Measurements from ENCODE around the gene DST. TPM values are rescaled to one million over a fixed set of nuclear protein-coding genes. Genes with fewer than 3 reads are reported as not detected.

DST gene
- total RNA-seq, 4 donors from 2014 or later = 410 to 588 (median 521) TPM

- 87% methylated on average over 3 of the region's 3 CpGs for WGBS
- intact Hi-C loops (cut with DNase I) = no loop called here
- peaks cover 0 to 12% (median 2%) of the 10 kb centered on the region in 4 donors for H3K4me1 ChIP-seq
- H3K27ac ChIP-seq (replicated peaks in 1 of 4) = no peak overlapping the region
- no peak overlapping the region for H3K4me3 ChIP-seq
- DNase-seq (ENCODE audit: extremely low spot score) = no peak
- TF ChIP-seq, protein P1, sequence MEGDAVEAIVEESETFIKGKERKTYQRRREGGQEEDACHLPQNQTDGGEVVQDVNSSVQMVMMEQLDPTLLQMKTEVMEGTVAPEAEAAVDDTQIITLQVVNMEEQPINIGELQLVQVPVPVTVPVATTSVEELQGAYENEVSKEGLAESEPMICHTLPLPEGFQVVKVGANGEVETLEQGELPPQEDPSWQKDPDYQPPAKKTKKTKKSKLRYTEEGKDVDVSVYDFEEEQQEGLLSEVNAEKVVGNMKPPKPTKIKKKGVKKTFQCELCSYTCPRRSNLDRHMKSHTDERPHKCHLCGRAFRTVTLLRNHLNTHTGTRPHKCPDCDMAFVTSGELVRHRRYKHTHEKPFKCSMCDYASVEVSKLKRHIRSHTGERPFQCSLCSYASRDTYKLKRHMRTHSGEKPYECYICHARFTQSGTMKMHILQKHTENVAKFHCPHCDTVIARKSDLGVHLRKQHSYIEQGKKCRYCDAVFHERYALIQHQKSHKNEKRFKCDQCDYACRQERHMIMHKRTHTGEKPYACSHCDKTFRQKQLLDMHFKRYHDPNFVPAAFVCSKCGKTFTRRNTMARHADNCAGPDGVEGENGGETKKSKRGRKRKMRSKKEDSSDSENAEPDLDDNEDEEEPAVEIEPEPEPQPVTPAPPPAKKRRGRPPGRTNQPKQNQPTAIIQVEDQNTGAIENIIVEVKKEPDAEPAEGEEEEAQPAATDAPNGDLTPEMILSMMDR (IDR thresholded peaks at IDR 0.05) = no peak
- TF ChIP-seq POLR2AphosphoS5 (IDR thresholded peaks at IDR 0.05) (no peak), EP300 (IDR thresholded peaks at IDR 0.05) (no peak), POLR2A (IDR thresholded peaks at IDR 0.05; ENCODE audit: low read depth) (no peak)
- peaks cover 0 to 19% (median 12%) of the 10 kb centered on the region in 4 donors for H3K36me3 ChIP-seq
- H3K9me3 ChIP-seq = no peaks in the 10 kb centered on the region
- H3K27me3 ChIP-seq = no peaks in the 10 kb centered on the region
These were observed 60.5 kb downstream of the DST start for GRCh38 chr6:56582236-56582635.

GRCh38 chr6:56581296-56581925 is 61.3 kb downstream of the DST start:
- intact Hi-C loops (cut with DNase I) = no loop called here
- no peak for DNase-seq (ENCODE audit: extremely low spot score)
- Histone ChIP-seq H3K27me3 (no peaks in the 10 kb centered on the region), H3K9me3 (no peaks in the 10 kb centered on the region), H3K27ac (replicated peaks in 1 of 4) (no peak overlapping the region), H3K4me3 (no peak overlapping the region), H3K36me3 (peaks cover 0 to 19% (median 14%) of the 10 kb centered on the region in 4 donors), H3K4me1 (peaks cover 0 to 12% (median 2%) of the 10 kb centered on the region in 4 donors)
- TF ChIP-seq POLR2A (IDR thresholded peaks at IDR 0.05; ENCODE audit: low read depth) = no peak
- no peak for TF ChIP-seq EP300 (IDR thresholded peaks at IDR 0.05)
- 40% methylated on average over 4 of the region's 4 CpGs for WGBS

GRCh38 chr6:56580271-56580670 is 62.4 kb downstream of the DST start:
- H3K4me3 ChIP-seq = no peak overlapping the region
- intact Hi-C loops (cut with DNase I) = no loop called here
- no peaks in the 10 kb centered on the region for H3K27me3 ChIP-seq
- H3K9me3 ChIP-seq = no peaks in the 10 kb centered on the region
- no peak overlapping the region for H3K27ac ChIP-seq (replicated peaks in 1 of 4)
- DNase-seq (ENCODE audit: extremely low spot score) = no peak
- no peak for TF ChIP-seq POLR2AphosphoS5 (IDR thresholded peaks at IDR 0.05)
- no peak for TF ChIP-seq EP300 (IDR thresholded peaks at IDR 0.05)
- no peak for TF ChIP-seq POLR2A (IDR thresholded peaks at IDR 0.05; ENCODE audit: low read depth)
- TF ChIP-seq, protein P1 (IDR thresholded peaks at IDR 0.05) = no peak
- WGBS = 97% methylated on average over 5 of the region's 5 CpGs
- H3K36me3 ChIP-seq = peaks cover 0 to 19% (median 15%) of the 10 kb centered on the region in 4 donors
- peaks cover 0 to 12% (median 2%) of the 10 kb centered on the region in 4 donors for H3K4me1 ChIP-seq

- intact Hi-C loops (cut with DNase I) = no loop called here
These were observed 63.4 kb downstream of the DST start for GRCh38 chr6:56579155-56579851.

GRCh38 chr6:56575736-56576135 is 67.0 kb downstream of the DST start:
- Histone ChIP-seq H3K27ac (replicated peaks in 1 of 4) (no peak overlapping the region), H3K4me1 (peaks cover 5 to 23% (median 14%) of the 10 kb centered on the region in 4 donors), H3K36me3 (peaks cover 0 to 36% (median 16%) of the 10 kb centered on the region in 4 donors), H3K27me3 (no peaks in the 10 kb centered on the region), H3K4me3 (no peak overlapping the region), H3K9me3 (no peaks in the 10 kb centered on the region)
- 88% methylated on average over 3 of the region's 3 CpGs for WGBS
- no peak for DNase-seq (ENCODE audit: extremely low spot score)
- intact Hi-C loops (cut with DNase I) = no loop called here
- TF ChIP-seq EP300 (IDR thresholded peaks at IDR 0.05) (no peak), POLR2A (IDR thresholded peaks at IDR 0.05; ENCODE audit: low read depth) (no peak), POLR2AphosphoS5 (IDR thresholded peaks at IDR 0.05) (no peak)
- TF ChIP-seq, protein P1 (IDR thresholded peaks at IDR 0.05) = no peak

More at GRCh38 chr6:56579155-56579851, 63.4 kb downstream of the DST start:
- Histone ChIP-seq H3K27ac (replicated peaks in 1 of 4) (no peak overlapping the region), H3K9me3 (no peaks in the 10 kb centered on the region), H3K36me3 (peaks cover 0 to 19% (median 15%) of the 10 kb centered on the region in 4 donors), H3K27me3 (no peaks in the 10 kb centered on the region), H3K4me3 (no peak overlapping the region), H3K4me1 (peaks cover 0 to 12% (median 2%) of the 10 kb centered on the region in 4 donors)
- WGBS = 74% methylated on average over 2 of the region's 2 CpGs
- no peak for DNase-seq (ENCODE audit: extremely low spot score)
- TF ChIP-seq EP300 (IDR thresholded peaks at IDR 0.05) (no peak), POLR2AphosphoS5 (IDR thresholded peaks at IDR 0.05) (no peak), POLR2A (IDR thresholded peaks at IDR 0.05; ENCODE audit: low read depth) (no peak)
- TF ChIP-seq, protein P1 (IDR thresholded peaks at IDR 0.05) = no peak

Measured in esophagus muscularis mucosa (tissue), 4 donors.